NCI-H1930 (cell line): Measurements from ENCODE around the gene GSS.
"Not testable (repeated sequence)": the region's sequence is repeated elsewhere in the genome, so short reads cannot be mapped to it uniquely, and the experiment has no call there.

Experiments
- DNase-seq, 2 experiments: peaks; one replicate each; lab custom pipeline; 2025; lab: John Stamatoyannopoulos, UW

The GSS gene

DNA sequence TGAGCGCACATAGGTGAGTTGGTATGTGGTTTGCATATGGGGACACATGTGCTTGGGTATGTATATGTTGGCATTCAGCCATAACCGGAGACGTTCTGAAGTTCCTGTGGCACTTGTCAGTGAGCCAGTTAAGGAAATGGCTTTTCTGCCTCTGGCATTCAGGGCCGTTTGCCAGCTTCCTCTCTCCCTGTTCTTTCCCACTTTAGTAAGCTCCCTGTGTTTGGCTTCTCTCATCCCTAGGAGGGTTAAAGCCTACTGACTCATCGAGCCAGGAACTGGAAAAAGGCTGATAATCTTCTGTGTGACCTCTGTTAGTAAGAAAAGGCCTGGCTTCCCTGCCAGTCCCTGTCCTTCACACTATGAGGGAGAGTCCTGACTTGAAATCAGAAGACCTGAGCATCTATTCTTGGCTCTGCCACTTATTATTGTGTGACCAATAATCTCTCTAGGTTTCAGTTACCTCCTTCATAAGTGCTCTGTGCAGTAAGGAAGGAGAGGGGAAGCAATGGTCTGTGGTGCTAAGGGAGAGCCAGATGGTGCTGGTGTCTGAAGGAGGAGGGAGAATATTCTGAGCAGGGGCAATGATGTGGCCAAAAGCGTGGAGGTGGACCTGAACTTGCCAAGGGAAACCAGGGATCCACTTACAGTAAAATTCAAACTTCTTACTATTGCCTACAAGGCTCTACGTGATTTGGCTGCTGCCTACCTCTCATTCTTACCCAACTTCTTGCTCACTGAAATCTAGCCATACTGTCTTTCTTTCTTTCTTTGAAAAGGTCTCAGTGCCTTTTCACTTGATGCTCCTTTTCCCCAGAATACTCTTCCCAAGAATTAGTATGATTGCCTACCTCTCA lies 47.8 kb downstream of the GSS start:
- no peak for DNase-seq

- no peak for DNase-seq
Observed at GRCh38 chr20:34904202-34904621, 51.4 kb downstream of the GSS start.

DNA sequence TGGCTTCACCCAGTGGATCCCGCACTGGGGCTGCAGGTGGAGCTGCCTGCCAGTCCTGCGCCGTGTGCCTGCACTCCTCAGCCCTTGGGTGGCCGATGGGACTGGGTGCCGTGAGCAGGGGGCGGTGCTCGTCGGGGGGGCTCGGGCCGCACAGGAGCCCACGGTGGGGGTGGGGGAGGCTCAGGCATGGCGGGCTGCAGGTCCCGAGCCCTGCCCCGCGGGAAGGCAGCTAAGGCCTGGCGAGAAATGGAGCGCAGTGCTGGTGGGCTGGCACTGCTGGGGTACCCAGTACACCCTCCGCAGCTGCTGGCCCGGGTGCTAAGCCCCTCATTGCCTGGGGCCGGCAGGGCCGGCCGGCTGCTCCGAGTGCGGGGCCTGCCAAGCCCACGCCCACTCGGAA lies 56.9 kb downstream of the GSS start:
- not testable (repeated sequence) for DNase-seq

DNA sequence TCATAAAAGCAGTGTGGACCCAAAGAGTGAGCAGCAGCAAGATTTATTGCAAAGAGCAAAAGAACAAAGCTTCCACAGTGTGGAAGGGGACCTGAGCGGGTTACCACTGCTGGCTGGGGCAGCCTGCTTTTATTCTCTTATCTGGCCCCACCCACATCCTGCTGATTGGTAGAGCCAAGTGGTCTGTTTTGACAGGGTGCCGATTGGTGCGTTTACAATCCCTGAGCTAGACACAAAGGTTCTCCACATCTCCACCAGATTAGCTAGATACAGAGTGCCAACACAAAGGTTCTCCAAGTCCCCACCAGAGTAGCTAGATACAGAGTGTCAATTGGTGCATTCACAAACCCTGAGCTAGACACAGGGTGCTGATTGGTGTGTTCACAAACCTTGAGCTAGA lies 57.5 kb downstream of the GSS start:
- not testable (repeated sequence) for DNase-seq

- DNase-seq: no peak
Observed at GRCh38 chr20:34896086-34896621, 59.5 kb downstream of the GSS start.

DNA sequence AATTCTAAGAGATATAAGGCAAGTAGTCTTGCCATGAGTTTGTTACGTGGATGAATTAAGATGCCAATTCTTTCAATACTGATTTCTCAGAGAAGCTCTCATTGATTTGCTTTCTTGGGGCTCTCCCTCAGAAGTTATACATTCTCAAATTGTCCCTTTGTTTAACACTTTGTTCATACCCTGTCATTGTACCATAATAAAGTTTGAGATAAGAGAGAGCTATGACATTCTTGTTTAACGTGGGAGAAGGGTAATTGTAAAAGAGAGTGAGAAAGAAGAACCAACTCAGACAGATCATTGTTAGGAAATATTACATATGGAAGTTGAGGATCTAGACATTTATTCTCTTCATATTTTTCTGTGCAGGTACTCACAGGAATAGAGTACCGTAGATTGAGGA lies 60.1 kb downstream of the GSS start:
- no peak for DNase-seq

GRCh38 chr20:34894723-34895122 lies 60.9 kb downstream of the GSS start:
- DNase-seq: no peak

- no peak for DNase-seq
Observed at GRCh38 chr20:34892671-34893070, 62.9 kb downstream of the GSS start.

GRCh38 chr20:34891166-34892062 lies 64.2 kb downstream of the GSS start:
- no peak for DNase-seq

DNA sequence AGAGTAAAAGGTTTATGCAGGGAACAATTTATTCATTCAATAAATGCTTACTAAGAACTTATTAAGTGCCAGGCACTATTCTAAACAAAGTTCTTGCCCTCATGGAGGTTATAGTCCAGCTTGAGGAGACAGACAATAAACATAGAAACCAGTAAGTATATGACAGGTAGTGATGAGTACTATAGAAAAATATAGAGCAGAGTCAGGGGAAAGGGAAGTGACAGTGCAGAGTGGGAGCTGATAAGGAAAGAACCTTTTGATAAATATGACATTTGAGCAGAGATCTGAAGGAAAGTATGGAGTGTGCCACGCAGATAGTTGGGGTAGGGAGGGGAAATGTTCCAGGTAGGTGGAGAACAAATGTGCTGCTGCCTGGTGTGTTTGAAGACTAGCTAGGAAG lies 67.1 kb downstream of the GSS start:
- DNase-seq: no peak

DNA sequence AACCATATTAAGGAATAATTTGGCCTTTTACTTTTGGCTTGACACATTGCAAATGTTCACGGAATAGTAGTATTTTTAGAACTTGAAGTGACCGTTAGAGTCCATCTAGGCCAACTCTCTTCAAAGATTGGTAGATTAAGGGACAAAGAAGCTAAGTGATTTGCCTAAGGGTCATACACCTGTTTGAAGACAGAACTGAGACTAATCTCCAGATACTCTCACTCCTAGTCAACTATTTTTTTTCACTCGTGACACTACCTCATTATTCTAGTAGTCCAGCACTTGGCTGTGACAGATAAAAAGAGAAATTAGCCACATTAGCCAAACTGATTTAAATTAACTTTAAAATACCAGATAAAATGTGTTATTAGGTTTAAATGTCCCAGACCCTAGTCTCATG lies 68.6 kb downstream of the GSS start:
- DNase-seq: no peak

DNA sequence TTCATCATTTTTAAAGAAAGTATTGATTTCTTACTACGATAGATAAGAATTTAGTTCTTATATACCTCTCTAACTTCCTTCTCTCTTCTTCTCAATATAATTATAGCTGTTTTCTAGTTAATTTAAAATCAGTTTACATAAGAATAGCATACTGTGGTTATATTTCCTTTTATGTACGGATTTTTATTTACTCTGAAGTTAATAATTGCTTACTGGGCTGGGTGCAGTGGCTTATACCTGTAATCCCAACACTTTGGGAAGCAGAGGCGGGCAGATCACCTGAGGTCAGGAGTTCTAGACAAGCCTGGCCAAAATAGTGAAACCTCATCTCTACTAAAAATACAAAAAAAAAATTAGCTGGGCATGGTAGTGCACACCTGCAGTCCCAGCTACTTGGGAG lies 69.5 kb downstream of the GSS start:
- DNase-seq: no peak

- no peak for DNase-seq
Observed at GRCh38 chr20:34884260-34884659, 71.3 kb downstream of the GSS start.

- DNase-seq: no peak
Observed at GRCh38 chr20:34883809-34884208, 71.8 kb downstream of the GSS start.

DNA sequence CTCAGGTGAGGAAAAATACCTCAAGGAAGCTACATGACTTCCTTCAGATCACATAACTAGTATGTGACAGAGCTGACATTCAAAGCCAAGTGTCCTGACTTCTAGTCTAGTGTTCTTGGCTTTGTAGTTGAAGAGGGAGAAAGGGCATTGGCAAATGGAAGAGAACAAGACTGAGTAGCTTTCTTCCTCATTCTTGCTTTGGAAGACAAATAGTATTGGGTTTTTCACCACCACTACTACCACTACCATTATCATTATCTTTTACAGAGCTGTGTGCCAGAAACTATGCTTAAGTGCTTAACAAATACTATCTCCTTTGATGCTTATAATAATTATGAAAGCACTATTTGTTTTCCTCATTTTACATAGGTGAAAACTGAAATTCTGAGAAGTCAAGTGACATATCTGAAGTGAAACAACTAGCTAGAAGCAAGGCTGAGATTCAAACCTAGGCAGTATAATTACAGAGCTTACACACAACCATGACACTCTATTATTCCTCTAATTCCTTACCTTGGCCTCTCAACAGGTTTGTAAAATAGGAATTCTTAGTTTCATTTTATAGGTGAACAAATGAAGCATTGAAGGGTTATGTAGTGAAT lies 72.4 kb downstream of the GSS start:
- no peak for DNase-seq

GRCh38 chr20:34881689-34882088 lies 73.9 kb downstream of the GSS start:
- DNase-seq: no peak

- DNase-seq: not testable (repeated sequence)
Observed at GRCh38 chr20:34880971-34881370, 74.6 kb downstream of the GSS start.

GRCh38 chr20:34880215-34880850 lies 75.3 kb downstream of the GSS start:
- DNase-seq: no peak
